GM12873 (cell line): ENCODE data around the gene ACTR3C.

Experiments
- CTCF ChIP-seq: IDR thresholded peaks from 2 replicates; pipeline ENCODE4 v1.5.1; 2012; ENCODE audit warnings: low read depth, mild to moderate bottlenecking, moderate library complexity, low read length, control low read depth; ENCODE audit not compliant: insufficient read depth; ENCODE audit errors: missing control alignments

Gene ACTR3C

GRCh38 chr7:150285849-150286754, 37.2 kb downstream of the ACTR3C start:
- TF ChIP-seq CTCF: peak; percentile 46

- peak; percentile 60 for TF ChIP-seq CTCF
Measured at GRCh38 chr7:150276132-150276695, 47.1 kb downstream of the ACTR3C start.
